Measurements from ENCODE around the gene TSPAN12.

DNA sequence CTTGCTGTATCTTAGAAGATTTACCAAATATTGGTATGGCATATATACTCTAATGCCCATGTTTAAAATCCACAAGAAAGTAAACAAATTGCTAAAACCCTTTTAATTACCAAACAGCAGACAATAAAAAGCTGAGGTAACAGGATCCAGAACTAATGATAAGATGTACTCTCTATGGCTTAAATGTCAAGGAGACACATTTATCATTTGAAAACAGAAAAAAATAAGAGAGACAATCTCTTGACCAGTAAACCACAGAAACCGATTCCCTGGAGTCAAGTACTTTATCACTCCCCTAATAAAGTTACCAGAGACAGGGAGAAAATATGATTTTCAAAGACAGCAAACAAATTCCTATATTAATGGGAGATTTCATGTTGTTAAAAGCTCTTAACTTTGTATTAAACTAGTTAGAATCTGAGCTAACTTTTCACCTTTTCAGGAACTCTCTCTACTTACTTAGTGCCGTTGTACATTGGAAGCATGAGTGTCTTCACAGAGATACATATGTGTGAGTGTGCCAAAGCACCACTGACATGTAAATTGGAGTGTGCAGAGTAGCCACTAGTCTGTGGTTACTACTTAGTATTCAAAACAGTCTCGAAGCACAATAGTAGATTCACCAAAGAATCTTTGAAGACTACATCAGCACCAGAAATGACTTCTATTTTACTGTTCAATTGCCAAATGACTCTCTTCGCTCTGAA is 44.2 kb downstream of the TSPAN12 start:
- TF ChIP-seq, protein P1, sequence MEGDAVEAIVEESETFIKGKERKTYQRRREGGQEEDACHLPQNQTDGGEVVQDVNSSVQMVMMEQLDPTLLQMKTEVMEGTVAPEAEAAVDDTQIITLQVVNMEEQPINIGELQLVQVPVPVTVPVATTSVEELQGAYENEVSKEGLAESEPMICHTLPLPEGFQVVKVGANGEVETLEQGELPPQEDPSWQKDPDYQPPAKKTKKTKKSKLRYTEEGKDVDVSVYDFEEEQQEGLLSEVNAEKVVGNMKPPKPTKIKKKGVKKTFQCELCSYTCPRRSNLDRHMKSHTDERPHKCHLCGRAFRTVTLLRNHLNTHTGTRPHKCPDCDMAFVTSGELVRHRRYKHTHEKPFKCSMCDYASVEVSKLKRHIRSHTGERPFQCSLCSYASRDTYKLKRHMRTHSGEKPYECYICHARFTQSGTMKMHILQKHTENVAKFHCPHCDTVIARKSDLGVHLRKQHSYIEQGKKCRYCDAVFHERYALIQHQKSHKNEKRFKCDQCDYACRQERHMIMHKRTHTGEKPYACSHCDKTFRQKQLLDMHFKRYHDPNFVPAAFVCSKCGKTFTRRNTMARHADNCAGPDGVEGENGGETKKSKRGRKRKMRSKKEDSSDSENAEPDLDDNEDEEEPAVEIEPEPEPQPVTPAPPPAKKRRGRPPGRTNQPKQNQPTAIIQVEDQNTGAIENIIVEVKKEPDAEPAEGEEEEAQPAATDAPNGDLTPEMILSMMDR (IDR thresholded peaks at IDR 0.05; ENCODE audit: control extremely low read depth in 1 of 3, insufficient read depth in 1 of 3, low read depth in 1 of 3, low read length in 3 of 3), result no peak
- TF ChIP-seq RNF2 (IDR thresholded peaks at IDR 0.05; ENCODE audit: borderline replicate concordance, low read depth, low read length, missing control alignments, poor library complexity, severe bottlenecking) (no peak), JUND (IDR thresholded peaks at IDR 0.05; ENCODE audit: low read length) (no peak), POLR2A (IDR thresholded peaks at IDR 0.05; ENCODE audit: control extremely low read depth in 1 of 2, low read depth in 2 of 2, low read length in 2 of 2) (no peak), CREB1 (IDR thresholded peaks at IDR 0.05) (no peak), EZH2 (IDR thresholded peaks at IDR 0.05; ENCODE audit: low read depth, low read length, severe bottlenecking) (no peak), TAF1 (IDR thresholded peaks at IDR 0.05; ENCODE audit: low read depth, low read length) (no peak), RXRA (IDR thresholded peaks at IDR 0.05; ENCODE audit: insufficient read depth, low read depth, low read length) (no peak), EP300 (IDR thresholded peaks at IDR 0.05; ENCODE audit: borderline replicate concordance in 1 of 2, low read depth in 2 of 2, low read length in 2 of 2) (no peak), MAX (IDR thresholded peaks at IDR 0.05) (no peak), CEBPB (IDR thresholded peaks at IDR 0.05; ENCODE audit: low read depth, low read length) (no peak), POLR2AphosphoS5 (IDR thresholded peaks at IDR 0.05; ENCODE audit: low read depth, low read length) (no peak), USF2 (IDR thresholded peaks at IDR 0.05; ENCODE audit: low read length) (no peak)

Measured in H1 (cell line).